Muscle layer of colon (tissue), 2 donors: ENCODE data around the gene FGF14.

Source experiments
- H3K27ac ChIP-seq: one replicate; pipeline ENCODE4 v1.7.0; 2013; ENCODE audit warnings: low read depth, mild to moderate bottlenecking, low read length, moderate library complexity
- H3K27me3 ChIP-seq, 2 donors: one replicate each; pipeline ENCODE4 v1.7.0; 2013; ENCODE audit warnings: low read length in 2 of 2, mild to moderate bottlenecking in 2 of 2; ENCODE audit not compliant: insufficient read depth in 2 of 2, control insufficient read depth in 1 of 2
- H3K36me3 ChIP-seq: one replicate; pipeline ENCODE4 v1.7.0; 2013; ENCODE audit warnings: mild to moderate bottlenecking, low read length; ENCODE audit not compliant: insufficient read depth
- H3K4me1 ChIP-seq: one replicate; pipeline ENCODE4 v1.7.0; 2013; ENCODE audit warnings: mild to moderate bottlenecking, low read length; ENCODE audit not compliant: insufficient read depth
- H3K4me3 ChIP-seq, 2 donors: one replicate each; pipeline ENCODE4 v1.7.0; 2013; ENCODE audit warnings: low read length in 2 of 2, low read depth in 1 of 2, mild to moderate bottlenecking in 1 of 2, moderate library complexity in 1 of 2
- H3K9ac ChIP-seq: one replicate; pipeline ENCODE4 v1.7.0; 2013; ENCODE audit warnings: low read length
- H3K9me3 ChIP-seq: one replicate; pipeline ENCODE4 v1.7.0; 2013; ENCODE audit warnings: mild to moderate bottlenecking, low read length
- donor health status: abdominal sarcoma.
- donor health status: Adenocarcinoma of cecum.

FGF14 gene

DNA sequence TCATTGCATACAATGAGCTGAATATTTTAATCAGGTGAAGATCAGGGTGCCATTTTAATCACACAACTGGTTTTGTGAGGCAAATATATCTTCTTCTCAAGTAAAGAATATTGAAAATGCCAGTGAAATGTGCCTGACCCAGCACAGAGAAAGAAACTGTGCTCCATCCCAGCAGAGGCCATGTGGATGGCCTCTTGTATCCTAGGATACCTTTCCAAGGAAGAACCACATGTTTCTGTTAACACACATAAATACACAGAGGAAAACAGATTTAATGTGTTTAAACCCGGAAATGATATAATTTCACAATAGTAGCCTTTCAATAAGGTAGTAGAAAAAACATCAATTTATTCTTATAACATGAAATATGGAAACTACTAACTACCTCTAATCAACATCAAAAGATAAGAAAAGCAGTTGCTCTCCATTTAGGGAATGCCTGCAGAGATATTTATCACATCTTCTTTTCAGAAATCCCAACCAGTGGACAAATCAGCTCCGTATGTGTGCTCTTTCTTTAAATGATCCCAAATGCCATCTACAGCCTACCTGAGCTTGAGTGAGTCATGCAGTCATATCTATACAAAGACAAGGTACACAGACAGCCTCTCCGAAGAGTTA, 157.1 kb downstream of the FGF14 start:
- H3K4me3 ChIP-seq: no peak overlapping the region
- H3K27me3 ChIP-seq: no peaks in the 10 kb centered on the region
- H3K4me1 ChIP-seq: no peaks in the 10 kb centered on the region
- no peak overlapping the region for H3K27ac ChIP-seq
- no peaks in the 10 kb centered on the region for H3K9me3 ChIP-seq
- no peak overlapping the region for H3K9ac ChIP-seq
- H3K36me3 ChIP-seq: no peaks in the 10 kb centered on the region

DNA sequence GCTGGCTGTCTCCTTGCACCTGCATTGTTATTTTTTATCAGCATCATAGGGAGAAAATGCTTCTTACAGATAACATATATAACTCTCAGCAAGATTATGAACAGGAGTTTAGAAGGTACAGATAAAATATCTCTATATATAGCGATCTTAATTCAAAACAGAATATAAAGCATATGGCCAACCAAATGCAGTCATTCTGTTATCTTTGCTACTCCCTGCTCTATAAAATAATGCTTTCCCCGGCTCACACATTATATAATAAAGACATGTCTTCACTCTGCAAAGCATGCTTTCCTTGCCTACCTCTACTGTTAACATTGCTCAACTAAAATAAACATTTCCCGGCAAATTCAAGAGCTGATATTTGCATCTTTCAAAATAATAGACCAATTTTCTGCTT, 161.7 kb downstream of the FGF14 start:
- no peak overlapping the region for H3K9ac ChIP-seq
- no peak overlapping the region for H3K4me3 ChIP-seq
- no peak overlapping the region for H3K27ac ChIP-seq
- H3K27me3 ChIP-seq: no peaks in the 10 kb centered on the region
- H3K36me3 ChIP-seq: no peaks in the 10 kb centered on the region
- no peaks in the 10 kb centered on the region for H3K4me1 ChIP-seq
- no peaks in the 10 kb centered on the region for H3K9me3 ChIP-seq

DNA sequence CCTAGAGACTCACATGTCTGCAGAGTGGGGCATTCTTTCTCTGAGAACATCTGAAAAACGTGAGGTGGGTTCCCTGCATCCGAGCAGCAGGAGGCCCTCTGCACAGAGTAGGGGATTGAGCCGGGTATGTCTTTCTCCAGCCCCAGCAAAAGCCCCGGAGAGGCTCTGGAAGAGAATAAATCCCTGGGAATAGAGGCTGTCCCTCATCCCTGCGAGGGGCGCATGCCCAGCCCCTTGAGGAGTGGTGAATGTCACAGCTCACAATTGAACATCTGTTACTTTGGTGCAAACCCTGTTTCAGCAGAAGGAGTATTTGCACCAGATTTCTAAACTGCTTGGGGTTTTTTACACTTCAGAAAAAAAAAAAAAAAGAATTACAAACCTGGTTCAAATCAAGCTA, 164.6 kb downstream of the FGF14 start:
- no peak overlapping the region for H3K27ac ChIP-seq
- no peaks in the 10 kb centered on the region for H3K9me3 ChIP-seq
- no peaks in the 10 kb centered on the region for H3K36me3 ChIP-seq
- no peaks in the 10 kb centered on the region for H3K27me3 ChIP-seq
- no peaks in the 10 kb centered on the region for H3K4me1 ChIP-seq
- no peak overlapping the region for H3K4me3 ChIP-seq
- H3K9ac ChIP-seq: no peak overlapping the region

DNA sequence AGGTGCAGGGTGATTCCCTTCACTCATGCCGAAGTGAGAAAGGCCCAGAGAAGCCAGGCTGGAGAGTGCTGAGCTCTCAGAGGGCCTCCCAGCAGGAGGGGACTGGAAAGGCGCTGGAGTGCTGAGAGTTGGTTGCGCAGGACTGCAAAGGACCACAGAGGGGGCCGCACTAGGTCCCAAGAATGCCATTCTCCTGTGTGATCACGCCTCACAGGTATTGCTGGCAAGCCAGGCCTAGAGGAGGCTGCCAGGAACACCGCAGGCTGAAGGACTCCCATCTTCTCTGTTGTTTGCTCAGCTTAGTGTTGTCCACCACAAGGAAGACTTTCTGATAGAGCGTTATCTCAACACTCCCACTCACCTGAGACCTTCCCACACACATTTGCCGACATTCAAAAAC, 165.0 kb downstream of the FGF14 start:
- H3K9me3 ChIP-seq: no peaks in the 10 kb centered on the region
- no peak overlapping the region for H3K9ac ChIP-seq
- no peaks in the 10 kb centered on the region for H3K36me3 ChIP-seq
- H3K27ac ChIP-seq: no peak overlapping the region
- H3K4me1 ChIP-seq: no peaks in the 10 kb centered on the region
- no peaks in the 10 kb centered on the region for H3K27me3 ChIP-seq
- H3K4me3 ChIP-seq: no peak overlapping the region

DNA sequence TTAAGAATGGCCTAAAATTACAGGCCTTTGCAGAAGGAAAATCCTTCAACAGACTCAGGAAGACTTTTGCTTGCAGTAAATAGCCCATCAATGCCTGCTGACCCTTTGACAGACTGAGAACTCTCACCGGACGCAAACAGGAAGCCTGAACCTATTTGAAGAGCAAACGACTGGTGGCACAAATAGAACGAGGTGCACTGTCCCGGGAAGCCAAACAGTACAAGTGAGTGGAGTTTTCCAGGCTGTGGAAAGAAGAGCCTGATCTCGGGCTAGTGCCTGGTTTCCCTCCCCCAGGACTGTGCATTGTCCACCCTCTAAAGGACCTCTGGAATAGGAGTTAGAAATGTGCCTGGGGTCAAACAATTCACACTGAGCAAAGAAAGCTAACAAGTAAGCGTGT, 165.5 kb downstream of the FGF14 start:
- H3K27me3 ChIP-seq: no peaks in the 10 kb centered on the region
- no peaks in the 10 kb centered on the region for H3K36me3 ChIP-seq
- no peaks in the 10 kb centered on the region for H3K9me3 ChIP-seq
- H3K27ac ChIP-seq: no peak overlapping the region
- H3K9ac ChIP-seq: no peak overlapping the region
- no peaks in the 10 kb centered on the region for H3K4me1 ChIP-seq
- no peak overlapping the region for H3K4me3 ChIP-seq

DNA sequence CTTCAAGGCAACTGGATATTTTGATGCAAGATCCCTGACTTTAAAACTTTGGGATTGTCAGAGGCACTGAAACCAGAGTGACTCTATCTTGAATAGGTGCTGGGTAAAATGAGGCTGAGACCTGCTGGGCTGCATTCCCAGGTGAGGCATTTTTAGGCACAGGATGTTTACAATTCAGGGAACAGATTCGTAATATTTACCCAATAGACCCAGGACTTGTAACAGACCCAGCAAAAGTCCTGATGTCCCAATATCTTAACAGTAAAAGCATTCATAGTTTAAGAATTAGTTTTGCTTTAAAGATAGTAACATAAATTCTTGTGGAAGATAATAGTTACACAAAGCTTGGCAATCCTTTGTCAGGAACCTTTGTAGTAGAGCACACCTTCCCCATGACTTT, 166.2 kb downstream of the FGF14 start:
- Histone ChIP-seq H3K9ac (no peak overlapping the region), H3K27me3 (no peaks in the 10 kb centered on the region), H3K36me3 (no peaks in the 10 kb centered on the region), H3K4me3 (no peak overlapping the region), H3K4me1 (no peaks in the 10 kb centered on the region), H3K9me3 (no peaks in the 10 kb centered on the region), H3K27ac (no peak overlapping the region)

DNA sequence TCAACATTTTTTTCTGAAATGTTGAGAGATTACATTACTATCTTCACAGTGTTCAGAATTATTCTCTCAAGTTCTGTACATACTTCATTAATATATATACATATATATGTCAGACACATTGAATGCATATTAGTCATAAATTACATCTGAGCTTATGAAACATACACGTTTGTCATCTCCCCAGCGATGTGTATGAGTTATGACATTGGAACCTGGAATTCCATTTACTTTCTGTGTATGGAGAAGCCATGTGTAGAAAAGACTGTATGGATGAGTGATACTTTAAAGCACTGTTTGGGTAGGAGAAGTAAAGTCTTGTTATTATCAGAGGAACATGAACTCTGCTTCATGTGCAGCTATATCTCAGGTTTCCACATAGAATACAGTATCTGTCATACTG, 167.2 kb downstream of the FGF14 start:
- Histone ChIP-seq H3K9me3 (no peaks in the 10 kb centered on the region), H3K27me3 (no peaks in the 10 kb centered on the region), H3K4me1 (no peaks in the 10 kb centered on the region), H3K36me3 (no peaks in the 10 kb centered on the region), H3K4me3 (no peak overlapping the region), H3K27ac (no peak overlapping the region), H3K9ac (no peak overlapping the region)

DNA sequence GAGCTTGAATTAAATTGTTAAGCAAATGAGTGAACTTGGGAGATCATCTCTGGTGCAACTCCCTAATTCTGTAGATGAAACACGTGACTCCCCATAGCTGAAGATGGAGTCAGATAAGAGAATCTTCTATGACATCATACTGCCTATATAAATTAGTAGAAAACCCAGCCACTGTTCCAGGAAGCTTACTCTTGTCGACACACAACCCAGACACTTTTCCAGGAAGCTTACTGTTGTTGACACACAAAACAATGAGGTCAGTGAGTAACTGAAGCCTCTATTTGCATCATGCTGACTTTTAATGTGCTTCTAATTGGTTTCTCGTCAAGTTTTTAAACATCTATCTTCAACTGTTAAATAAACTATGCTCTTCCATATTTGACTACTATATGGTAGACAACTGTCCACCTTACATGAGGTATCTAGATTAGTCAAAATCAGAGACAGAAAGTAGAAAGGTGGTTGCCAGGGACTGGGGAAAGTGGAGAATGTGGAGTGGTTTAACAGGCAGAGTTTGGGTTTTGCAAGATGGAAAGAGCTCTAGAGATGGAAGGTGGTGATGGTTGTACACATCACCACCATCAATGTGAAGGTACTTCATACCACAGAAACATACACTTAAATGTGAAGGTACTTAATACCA, 168.2 kb downstream of the FGF14 start:
- H3K36me3 ChIP-seq: no peaks in the 10 kb centered on the region
- no peak overlapping the region for H3K9ac ChIP-seq
- no peaks in the 10 kb centered on the region for H3K4me1 ChIP-seq
- no peaks in the 10 kb centered on the region for H3K27me3 ChIP-seq
- H3K9me3 ChIP-seq: no peaks in the 10 kb centered on the region
- no peak overlapping the region for H3K27ac ChIP-seq
- H3K4me3 ChIP-seq: no peak overlapping the region

DNA sequence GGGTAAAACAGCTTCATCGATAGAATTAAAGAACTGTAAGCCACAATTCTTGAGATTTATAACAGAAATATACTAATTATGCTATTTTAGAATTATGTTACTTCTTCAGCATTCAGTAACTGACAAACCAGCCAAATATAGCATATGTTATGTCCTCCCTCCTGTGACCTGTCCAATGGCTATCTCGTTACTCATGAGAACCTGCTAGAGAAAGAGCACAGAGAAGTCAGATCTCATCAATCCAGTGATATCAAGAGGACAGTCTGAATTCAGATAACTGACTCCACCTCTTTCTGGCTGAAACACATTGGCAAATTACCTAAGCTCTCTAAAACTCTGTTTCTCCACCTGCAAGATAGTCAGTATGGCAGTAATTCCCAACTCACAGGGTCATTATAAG, 170.4 kb downstream of the FGF14 start:
- Histone ChIP-seq H3K4me1 (no peaks in the 10 kb centered on the region), H3K4me3 (no peak overlapping the region), H3K36me3 (no peaks in the 10 kb centered on the region), H3K9ac (no peak overlapping the region), H3K27me3 (no peaks in the 10 kb centered on the region), H3K27ac (no peak overlapping the region), H3K9me3 (no peaks in the 10 kb centered on the region)

DNA sequence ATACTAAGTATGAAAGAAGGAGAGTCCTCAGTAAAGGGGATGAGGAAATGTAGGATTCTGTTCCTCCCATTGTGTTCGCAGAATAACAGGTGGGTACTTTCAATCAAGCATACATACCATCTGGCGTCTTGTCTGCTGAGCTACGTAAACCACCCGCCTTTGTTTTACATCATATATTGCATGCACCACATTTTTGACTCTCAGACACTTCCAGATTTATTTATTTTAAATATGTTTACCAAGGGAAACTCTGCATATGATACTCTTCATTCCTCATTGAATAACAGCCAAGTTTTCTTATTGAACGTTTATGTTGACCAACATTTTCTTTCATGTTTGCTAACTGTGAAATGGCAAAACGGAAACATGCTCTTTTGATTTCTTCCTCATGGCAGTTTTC, 174.1 kb downstream of the FGF14 start:
- Histone ChIP-seq H3K36me3 (no peaks in the 10 kb centered on the region), H3K9me3 (no peaks in the 10 kb centered on the region), H3K4me1 (no peaks in the 10 kb centered on the region), H3K27me3 (no peaks in the 10 kb centered on the region), H3K27ac (no peak overlapping the region), H3K4me3 (no peak overlapping the region), H3K9ac (no peak overlapping the region)

DNA sequence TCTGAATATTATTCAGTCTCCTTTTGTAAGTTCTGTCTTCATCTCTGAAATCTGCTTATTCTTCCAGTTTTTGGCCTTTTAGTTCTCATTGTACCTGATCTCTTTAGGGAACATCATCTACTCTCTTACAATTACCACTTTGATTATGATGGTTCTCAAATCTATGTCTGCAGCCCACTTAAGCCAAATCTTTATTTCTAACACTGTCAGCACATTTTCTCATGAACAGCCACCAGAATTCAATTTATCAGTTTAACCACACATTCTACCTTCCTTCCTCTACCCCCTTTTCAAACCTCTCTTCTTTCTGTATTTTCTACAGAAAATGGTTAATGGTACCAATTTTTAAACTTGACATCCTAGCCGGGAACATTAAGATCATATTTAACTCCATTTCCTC, 175.3 kb downstream of the FGF14 start:
- Histone ChIP-seq H3K27me3 (no peaks in the 10 kb centered on the region), H3K9ac (no peak overlapping the region), H3K4me1 (no peaks in the 10 kb centered on the region), H3K9me3 (no peaks in the 10 kb centered on the region), H3K36me3 (no peaks in the 10 kb centered on the region), H3K4me3 (no peak overlapping the region), H3K27ac (no peak overlapping the region)

DNA sequence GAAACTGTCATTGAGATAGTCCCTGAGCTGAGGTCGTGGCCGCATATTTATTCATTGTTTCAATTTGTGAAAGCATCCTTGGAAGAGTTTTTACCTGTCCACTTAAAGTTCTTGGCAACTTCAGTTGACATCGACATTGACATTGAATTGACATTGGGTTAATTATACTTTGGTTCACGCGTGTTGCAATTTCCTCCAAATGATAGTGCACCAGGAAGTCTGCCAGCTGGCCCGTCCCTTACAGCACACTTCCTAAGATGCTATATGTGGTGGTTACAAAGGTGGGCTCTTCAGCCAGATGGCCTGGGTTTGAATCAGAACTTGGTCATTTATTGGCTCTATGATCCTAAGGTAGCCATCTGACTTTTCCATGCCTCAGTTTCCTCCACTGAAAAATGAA, 176.0 kb downstream of the FGF14 start:
- no peaks in the 10 kb centered on the region for H3K9me3 ChIP-seq
- no peaks in the 10 kb centered on the region for H3K27me3 ChIP-seq
- no peaks in the 10 kb centered on the region for H3K4me1 ChIP-seq
- no peak overlapping the region for H3K9ac ChIP-seq
- H3K4me3 ChIP-seq: no peak overlapping the region
- no peaks in the 10 kb centered on the region for H3K36me3 ChIP-seq
- H3K27ac ChIP-seq: no peak overlapping the region
